Suprapubic skin (tissue), 4 donors: ENCODE results near the gene FANCG.

Source experiments
- CTCF ChIP-seq, 2 donors: fragments of 200-600 bp in 1 of 2; fragments of 450-650 bp in 1 of 2; sonication (generic) in 1 of 2; IDR thresholded peaks; one replicate each; pipeline ENCODE4 v1.5.1; 2016 to 2019; ENCODE audit warnings: antibody characterized with exemption in 2 of 2, mild to moderate bottlenecking in 1 of 2, moderate library complexity in 1 of 2
- EP300 ChIP-seq: sonication (generic); formaldehyde crosslinking; IDR thresholded peaks from one replicate; pipeline ENCODE4 v1.6.1; 2017; ENCODE audit warnings: antibody characterized with exemption
- POLR2A ChIP-seq, 2 donors: fragments of 450-650 bp; IDR thresholded peaks; one replicate each; pipeline ENCODE4 v1.6.1; 2017; ENCODE audit warnings: antibody characterized with exemption in 2 of 2, mild to moderate bottlenecking in 2 of 2, moderate library complexity in 2 of 2
- POLR2AphosphoS5 ChIP-seq, 3 donors: sonication (generic); formaldehyde crosslinking; IDR thresholded peaks; one replicate each; pipeline ENCODE4 v1.6.1; 2017; ENCODE audit warnings: antibody characterized with exemption in 3 of 3

GRCh38 chr9:35069020-35069419 lies 10.7 kb downstream of the FANCG start:
- TF ChIP-seq POLR2A (IDR thresholded peaks at IDR 0.05) (no peak), CTCF (IDR thresholded peaks at IDR 0.05) (no peak), POLR2AphosphoS5 (IDR thresholded peaks at IDR 0.05) (no peak), EP300 (no peak)
